Measurements from ENCODE around the gene C2CD3. TPM values are rescaled to one million over a fixed set of nuclear protein-coding genes. Genes with fewer than 3 reads are reported as not detected.

The C2CD3 gene
- total and polyA plus RNA-seq, 10 of the 15 experiments (the other 5 are each of a cell fraction or from before 2014, with no cell fraction given): 2.3 to 24.0 (median 16.3) TPM

DNA sequence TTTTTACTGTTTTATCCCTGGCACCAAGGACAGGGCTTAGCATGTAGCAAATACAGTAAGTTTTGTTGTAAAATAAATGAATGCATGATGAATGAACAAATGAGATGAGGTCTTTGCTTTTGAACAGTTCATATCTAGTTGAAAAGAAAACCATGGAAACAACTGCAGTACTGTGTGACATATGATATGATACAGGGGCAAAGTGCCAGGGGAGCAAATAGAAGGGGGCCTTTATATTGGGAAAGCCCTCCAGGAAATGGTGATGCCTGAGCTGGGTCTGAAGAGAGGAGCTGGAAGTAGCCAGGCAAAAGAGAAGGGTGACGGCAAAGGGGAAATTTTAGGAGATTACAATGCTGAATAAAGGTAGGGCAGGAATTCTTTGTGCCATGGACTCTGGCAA lies 98.1 kb downstream of the C2CD3 start:
- H3K9ac ChIP-seq (ENCODE audit: control insufficient read depth, insufficient read depth, low read length): no peak overlapping the region
- H3K79me2 ChIP-seq (ENCODE audit: control insufficient read depth, insufficient read depth, low read length): no peaks in the 10 kb centered on the region
- H3K36me3 ChIP-seq (ENCODE audit: control insufficient read depth in 2 of 2, insufficient read depth in 2 of 2, low read length in 1 of 2): peaks cover 0 to 6% of the 10 kb centered on the region in 2 experiments; a peak in 3 of 4 replicates
- TF ChIP-seq, protein P1, sequence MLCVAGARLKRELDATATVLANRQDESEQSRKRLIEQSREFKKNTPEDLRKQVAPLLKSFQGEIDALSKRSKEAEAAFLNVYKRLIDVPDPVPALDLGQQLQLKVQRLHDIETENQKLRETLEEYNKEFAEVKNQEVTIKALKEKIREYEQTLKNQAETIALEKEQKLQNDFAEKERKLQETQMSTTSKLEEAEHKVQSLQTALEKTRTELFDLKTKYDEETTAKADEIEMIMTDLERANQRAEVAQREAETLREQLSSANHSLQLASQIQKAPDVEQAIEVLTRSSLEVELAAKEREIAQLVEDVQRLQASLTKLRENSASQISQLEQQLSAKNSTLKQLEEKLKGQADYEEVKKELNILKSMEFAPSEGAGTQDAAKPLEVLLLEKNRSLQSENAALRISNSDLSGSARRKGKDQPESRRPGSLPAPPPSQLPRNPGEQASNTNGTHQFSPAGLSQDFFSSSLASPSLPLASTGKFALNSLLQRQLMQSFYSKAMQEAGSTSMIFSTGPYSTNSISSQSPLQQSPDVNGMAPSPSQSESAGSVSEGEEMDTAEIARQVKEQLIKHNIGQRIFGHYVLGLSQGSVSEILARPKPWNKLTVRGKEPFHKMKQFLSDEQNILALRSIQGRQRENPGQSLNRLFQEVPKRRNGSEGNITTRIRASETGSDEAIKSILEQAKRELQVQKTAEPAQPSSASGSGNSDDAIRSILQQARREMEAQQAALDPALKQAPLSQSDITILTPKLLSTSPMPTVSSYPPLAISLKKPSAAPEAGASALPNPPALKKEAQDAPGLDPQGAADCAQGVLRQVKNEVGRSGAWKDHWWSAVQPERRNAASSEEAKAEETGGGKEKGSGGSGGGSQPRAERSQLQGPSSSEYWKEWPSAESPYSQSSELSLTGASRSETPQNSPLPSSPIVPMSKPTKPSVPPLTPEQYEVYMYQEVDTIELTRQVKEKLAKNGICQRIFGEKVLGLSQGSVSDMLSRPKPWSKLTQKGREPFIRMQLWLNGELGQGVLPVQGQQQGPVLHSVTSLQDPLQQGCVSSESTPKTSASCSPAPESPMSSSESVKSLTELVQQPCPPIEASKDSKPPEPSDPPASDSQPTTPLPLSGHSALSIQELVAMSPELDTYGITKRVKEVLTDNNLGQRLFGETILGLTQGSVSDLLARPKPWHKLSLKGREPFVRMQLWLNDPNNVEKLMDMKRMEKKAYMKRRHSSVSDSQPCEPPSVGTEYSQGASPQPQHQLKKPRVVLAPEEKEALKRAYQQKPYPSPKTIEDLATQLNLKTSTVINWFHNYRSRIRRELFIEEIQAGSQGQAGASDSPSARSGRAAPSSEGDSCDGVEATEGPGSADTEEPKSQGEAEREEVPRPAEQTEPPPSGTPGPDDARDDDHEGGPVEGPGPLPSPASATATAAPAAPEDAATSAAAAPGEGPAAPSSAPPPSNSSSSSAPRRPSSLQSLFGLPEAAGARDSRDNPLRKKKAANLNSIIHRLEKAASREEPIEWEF (IDR thresholded peaks at IDR 0.05; ENCODE audit: insufficient replicate concordance, low read depth, low read length): no peak
- TF ChIP-seq STAT1 (conservative IDR thresholded peaks at IDR 0.05): no peak
- TF ChIP-seq MLLT1 (IDR thresholded peaks at IDR 0.05): no peak
- no peak for TF ChIP-seq IKZF2 (IDR thresholded peaks at IDR 0.05)
- TF ChIP-seq NFYB (IDR thresholded peaks at IDR 0.05; ENCODE audit: insufficient read depth, low read depth, low read length): no peak
- TF ChIP-seq TCF3 (IDR thresholded peaks at IDR 0.05; ENCODE audit: borderline replicate concordance, insufficient read depth, low read depth, low read length): no peak
- TF ChIP-seq ZZZ3 (IDR thresholded peaks at IDR 0.05; ENCODE audit: control insufficient read depth, insufficient read length, low read depth): no peak
- no peak for ATAC-seq
- H2AFZ ChIP-seq (ENCODE audit: control insufficient read depth, low read depth, low read length): no peak overlapping the region
- H3K4me1 ChIP-seq (ENCODE audit: control insufficient read depth, insufficient read depth, low read length): no peaks in the 10 kb centered on the region
- no peak overlapping the region for H3K27ac ChIP-seq (ENCODE audit: control insufficient read depth, insufficient read depth)
- H3K4me2 ChIP-seq (ENCODE audit: control insufficient read depth, insufficient read depth): no peak overlapping the region
- no peak for DNase-seq (ENCODE audit: low read depth, low spot score)
- H4K20me1 ChIP-seq (ENCODE audit: control insufficient read depth, insufficient read depth): no peaks in the 10 kb centered on the region
- CTCF ChIA-PET: interaction anchor here (0.9 kb wide), 1 partner anchor 111 kb away, joined by 3 read pairs; no protein-coding TSS in a partner anchor
- POLR2A ChIA-PET: no interaction called here
- no peak overlapping the region for H3K4me3 ChIP-seq
- no peaks in the 10 kb centered on the region for H3K27me3 ChIP-seq (replicated peaks in 1 of 2; ENCODE audit: control insufficient read depth in 2 of 2, insufficient read depth in 2 of 2, low read length in 1 of 2)
- SMC1A ChIA-PET (ENCODE audit: uncharacterized antibody, unreplicated experiment): no interaction called here
- no peak for FAIRE-seq
- RAD21 ChIA-PET (ENCODE audit: unreplicated experiment): no interaction called here
- WGBS (ENCODE audit: insufficient coverage, insufficient replicate concordance, low lambda C conversion rate, missing lambda C conversion rate): 78% methylated on average over 1 of the region's 1 CpG
- in situ Hi-C loops (cut with MboI) (no loop called here), intact Hi-C loops (cut with micrococcal nuclease; ENCODE audit: unreplicated experiment) (no loop called here)
- H3K9me3 ChIP-seq (replicated peaks; ENCODE audit: control insufficient read depth, insufficient read depth, low read length): no peaks in the 10 kb centered on the region
- BruUV-seq (replicated peaks): no TSS peak
